GM12891 (cell line): Measurements from ENCODE around the gene S100A7.
A peak's percentile ranks its signal among the peaks of the same experiment; 100 is the strongest.

Experiments used
- DNase-seq: peaks from one replicate; pipeline ENCODE4 v3.0.0; 2011; ENCODE audit warnings: low spot score; ENCODE audit not compliant: insufficient read length
- FAIRE-seq: peaks from 2 replicates; lab custom pipeline; 2011; peaks lifted over from hg19 to GRCh38; lab: Jason Lieb, UNC
- PAX5 ChIP-seq: IDR thresholded peaks from 2 replicates; pipeline ENCODE4 v1.6.1; 2011; ENCODE audit warnings: low read length, moderate library complexity, mild to moderate bottlenecking; ENCODE audit not compliant: insufficient read depth, severe bottlenecking
- POLR2A ChIP-seq: IDR thresholded peaks from 2 replicates; pipeline ENCODE4 v1.6.1; 2011; ENCODE audit warnings: low read depth, low read length, control low read depth
- POLR2AphosphoS5 ChIP-seq: IDR thresholded peaks from 2 replicates; pipeline ENCODE4 v1.6.1; 2011; ENCODE audit warnings: low read depth, low read length, control low read depth
- POU2F2 ChIP-seq: IDR thresholded peaks from 2 replicates; pipeline ENCODE4 v1.6.1; 2011; ENCODE audit warnings: low read depth, mild to moderate bottlenecking, control low read depth, low read length, moderate library complexity
- SPI1 ChIP-seq: IDR thresholded peaks from 2 replicates; pipeline ENCODE4 v1.6.1; 2011; ENCODE audit warnings: low read depth, low read length, control low read depth
- TAF1 ChIP-seq: IDR thresholded peaks from 2 replicates; pipeline ENCODE4 v1.6.1; 2011; ENCODE audit warnings: low read depth, low read length, control low read depth

Gene S100A7

DNA sequence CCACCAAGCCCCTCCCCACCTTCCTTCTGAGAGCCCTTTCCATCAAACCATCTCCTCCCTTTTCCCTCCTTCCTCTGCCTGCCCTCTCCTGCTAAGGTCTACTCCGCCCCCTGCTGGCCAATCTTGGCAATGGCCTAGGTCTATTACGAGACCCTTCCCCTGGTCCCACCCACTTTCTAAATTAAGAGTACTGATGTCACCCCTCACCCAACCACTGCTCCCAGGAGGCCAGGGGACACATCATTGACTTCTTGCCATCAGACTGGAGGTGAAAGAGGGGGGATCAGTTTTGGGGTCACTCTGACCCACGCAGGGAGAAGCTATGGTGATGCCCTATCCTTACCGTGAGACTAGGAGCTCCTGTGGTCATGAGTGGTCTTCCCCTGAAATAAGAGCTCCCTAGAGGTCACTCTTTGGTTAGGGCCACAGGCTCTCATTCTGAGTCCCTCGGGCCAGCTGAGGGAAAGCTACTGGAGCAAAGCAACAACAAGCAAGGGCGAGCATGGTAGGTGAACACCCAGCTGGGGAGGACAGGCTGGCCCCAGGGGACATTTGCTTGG, 34.6 kb upstream of the S100A7 start:
- DNase-seq = peak; percentile 43
- FAIRE-seq = peak; percentile 78
- TF ChIP-seq POLR2A (no peak), POU2F2 (no peak; the same call in 1 of the 2 replicates), SPI1 (no peak), TAF1 (no peak), POLR2AphosphoS5 (no peak), PAX5 (no peak)

DNA sequence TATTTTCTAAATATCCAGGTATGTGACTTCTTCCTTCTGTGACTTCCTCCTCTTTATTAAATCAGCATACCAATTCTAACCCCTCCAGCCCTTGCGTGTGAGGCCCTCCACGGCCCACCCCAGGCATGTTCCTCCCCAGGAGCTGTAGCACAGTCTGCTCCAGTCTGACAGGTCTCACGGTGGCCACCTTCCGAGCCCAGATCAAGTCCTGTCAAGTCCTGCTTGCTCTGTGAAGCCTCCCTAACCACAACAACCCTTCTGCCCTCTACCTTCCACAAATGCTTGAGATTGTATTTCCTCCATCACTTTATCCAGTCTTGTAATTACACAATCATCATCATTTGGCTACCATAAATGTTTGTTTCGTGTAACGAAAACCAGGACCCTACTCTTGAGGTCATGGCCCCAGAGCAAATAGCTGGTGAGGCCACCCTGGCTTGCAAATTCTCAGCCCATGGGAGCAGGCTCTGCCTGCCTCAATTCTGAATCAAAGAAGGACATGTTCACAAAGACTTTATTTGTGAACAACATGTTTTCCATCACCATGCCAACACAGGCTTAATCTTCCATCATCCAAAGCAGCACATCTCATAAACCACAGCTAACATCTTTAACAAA, 33.0 kb upstream of the S100A7 start:
- no peak for FAIRE-seq
- TF ChIP-seq POU2F2 = no peak
- no peak for TF ChIP-seq PAX5
- TF ChIP-seq TAF1 = no peak
- no peak for TF ChIP-seq POLR2A
- TF ChIP-seq SPI1 = no peak
- TF ChIP-seq POLR2AphosphoS5 = no peak
- no peak for DNase-seq

GRCh38 chr1:153490272-153491051, 30.0 kb upstream of the S100A7 start:
- TF ChIP-seq TAF1 = no peak
- TF ChIP-seq POLR2AphosphoS5 = no peak
- TF ChIP-seq SPI1 = no peak
- no peak for TF ChIP-seq POLR2A
- no peak for TF ChIP-seq POU2F2
- no peak for TF ChIP-seq PAX5
- DNase-seq (no peak), FAIRE-seq (no peak)

DNA sequence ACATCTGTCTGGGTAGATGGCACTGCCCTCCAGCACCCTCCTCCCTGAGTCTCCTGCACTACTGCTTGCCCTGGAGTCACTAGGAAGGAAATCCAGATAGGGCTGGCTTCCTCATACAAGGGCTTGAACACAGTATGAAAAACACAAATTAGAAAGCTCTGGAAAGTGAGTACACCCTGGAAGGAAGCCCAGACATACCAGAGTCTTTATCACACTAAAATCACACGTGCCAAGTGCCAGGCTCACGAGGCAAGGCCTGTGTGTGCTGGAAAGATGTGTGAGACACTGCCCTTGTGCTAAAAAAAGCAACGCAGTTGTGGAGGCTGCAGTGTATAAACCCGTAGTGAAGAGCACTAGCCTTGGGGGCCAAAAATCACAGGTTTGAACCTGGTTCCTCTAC, 28.3 kb upstream of the S100A7 start:
- no peak for TF ChIP-seq PAX5
- TF ChIP-seq TAF1 = no peak
- TF ChIP-seq POU2F2 = no peak
- no peak for TF ChIP-seq SPI1
- no peak for TF ChIP-seq POLR2A
- no peak for TF ChIP-seq POLR2AphosphoS5
- DNase-seq = no peak
- no peak for FAIRE-seq

DNA sequence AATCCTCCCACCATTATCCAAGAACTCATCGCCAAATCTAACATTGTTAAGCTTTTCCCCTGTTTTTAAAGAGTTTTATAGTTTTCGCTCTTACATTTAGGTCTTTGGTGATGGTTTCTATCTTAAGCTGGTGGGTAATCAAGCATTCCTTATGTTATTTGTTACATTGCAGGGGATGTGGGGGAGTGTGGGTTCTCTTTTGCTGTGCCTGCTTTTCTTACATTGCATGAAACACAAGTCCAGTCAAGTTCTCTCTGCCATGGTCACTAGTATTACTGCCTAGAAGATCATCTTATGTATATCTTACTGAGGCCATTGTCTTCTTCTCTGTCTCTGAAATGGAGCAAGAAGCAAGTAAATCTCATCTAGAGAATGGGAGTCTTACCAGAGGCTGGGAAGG, 27.3 kb upstream of the S100A7 start:
- DNase-seq (no peak), FAIRE-seq (no peak)
- TF ChIP-seq POLR2A (no peak), TAF1 (no peak), POLR2AphosphoS5 (no peak)

GRCh38 chr1:153485863-153486262, 25.4 kb upstream of the S100A7 start:
- DNase-seq = no peak
- no peak for FAIRE-seq
- TF ChIP-seq POLR2A = no peak
- no peak for TF ChIP-seq SPI1
- TF ChIP-seq PAX5 = no peak
- no peak for TF ChIP-seq POLR2AphosphoS5
- TF ChIP-seq POU2F2 = no peak
- TF ChIP-seq TAF1 = no peak

DNA sequence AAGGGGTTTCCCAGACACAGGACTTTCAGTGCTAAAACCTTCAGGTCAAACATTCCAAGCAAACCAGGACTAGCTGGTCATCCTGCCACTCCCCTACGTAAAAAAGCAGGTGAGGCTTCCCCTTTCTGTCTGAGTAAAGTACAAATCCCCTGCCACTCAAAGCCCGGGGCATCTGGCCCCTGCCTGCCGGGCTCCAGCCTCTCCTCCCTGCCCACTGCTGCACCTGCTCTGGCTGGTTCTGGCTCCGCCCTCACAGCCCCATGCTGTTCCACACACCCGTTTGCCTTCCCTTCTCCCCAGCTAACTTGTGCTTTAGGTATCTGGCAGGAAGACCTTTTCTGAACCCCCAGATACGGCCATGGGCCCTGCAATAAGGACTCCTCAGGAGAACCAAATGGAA, 23.3 kb upstream of the S100A7 start:
- no peak for TF ChIP-seq POU2F2
- no peak for TF ChIP-seq TAF1
- no peak for TF ChIP-seq PAX5
- TF ChIP-seq SPI1 = no peak
- TF ChIP-seq POLR2AphosphoS5 = no peak
- TF ChIP-seq POLR2A = no peak
- FAIRE-seq = no peak
- no peak for DNase-seq

DNA sequence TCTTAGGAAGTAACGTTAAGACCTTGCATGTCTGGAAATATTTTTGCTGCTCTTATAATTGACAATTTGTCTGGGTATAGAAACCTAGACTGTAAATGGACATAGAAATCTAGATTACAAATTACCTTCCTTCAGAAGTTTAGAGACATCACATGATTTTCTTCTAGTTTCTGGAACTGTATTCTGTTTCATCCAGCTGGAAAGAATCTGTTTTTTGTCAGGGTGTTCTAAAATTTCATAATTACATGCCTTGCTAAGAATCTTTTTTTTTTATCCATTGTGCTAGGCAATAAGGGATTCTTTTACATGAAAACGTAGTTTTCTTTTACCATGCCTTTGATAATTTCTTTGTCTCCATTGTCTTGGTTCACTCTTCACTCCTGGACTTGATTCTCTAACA, 20.7 kb upstream of the S100A7 start:
- TF ChIP-seq TAF1 (no peak), SPI1 (no peak), PAX5 (no peak), POLR2AphosphoS5 (no peak), POU2F2 (no peak), POLR2A (no peak)
- no peak for FAIRE-seq
- DNase-seq = no peak
